Measurements from ENCODE around the gene PTPN13. TPM values are rescaled to one million over a fixed set of nuclear protein-coding genes. Genes with fewer than 3 reads are reported as not detected.

The PTPN13 gene
- total RNA-seq, 3 donors from 2014 or later (not counting 1 experiment from before 2014, with no cell fraction given), result 0.20 to 2.4 (median 0.40) TPM

GRCh38 chr4:86771141-86771540, 177.0 kb downstream of the PTPN13 start:
- H3K27me3 ChIP-seq (ENCODE audit: control insufficient read depth, insufficient read depth, low read length), result no peaks in the 10 kb centered on the region
- H3K27me3 Mint-ChIP-seq (ENCODE audit: low read depth in 2 of 2), result no peaks in the 10 kb centered on the region
- 68% methylated on average over 1 of the region's 1 CpG for WGBS (ENCODE audit: insufficient coverage)
- no peaks in the 10 kb centered on the region for H3K4me1 Mint-ChIP-seq
- no peak overlapping the region for H3K4me3 ChIP-seq (ENCODE audit: low read length)
- H3K4me1 ChIP-seq (ENCODE audit: control insufficient read depth, insufficient read depth, low read length), result no peaks in the 10 kb centered on the region
- no peak for ATAC-seq
- no peak overlapping the region for H3K4me3 Mint-ChIP-seq
- no peak for DNase-seq
- intact Hi-C loops (cut with micrococcal nuclease), result no loop called here
- H3K27ac Mint-ChIP-seq, result no peak overlapping the region
- H3K36me3 Mint-ChIP-seq, result no peaks in the 10 kb centered on the region
- no peaks in the 10 kb centered on the region for H3K9me3 ChIP-seq (ENCODE audit: control insufficient read depth, insufficient read depth, low read length)
- H3K36me3 ChIP-seq (ENCODE audit: control insufficient read depth, insufficient read depth, low read length), result no peaks in the 10 kb centered on the region
- no peak overlapping the region for H3K27ac ChIP-seq (ENCODE audit: low read length)
- peaks cover 0 to under 1% of the 10 kb centered on the region in 2 donors for H3K9me3 Mint-ChIP-seq
- no peak for TF ChIP-seq CTCF (IDR thresholded peaks at IDR 0.05)

- Mint-ChIP-seq H3K4me1 (no peaks in the 10 kb centered on the region), H3K27ac (no peak overlapping the region), H3K4me3 (no peak overlapping the region), H3K36me3 (no peaks in the 10 kb centered on the region), H3K27me3 (ENCODE audit: low read depth in 2 of 2) (no peaks in the 10 kb centered on the region), H3K9me3 (peaks cover 2 to 3% of the 10 kb centered on the region in 2 donors)
- Histone ChIP-seq H3K9me3 (ENCODE audit: control insufficient read depth, insufficient read depth, low read length) (no peaks in the 10 kb centered on the region), H3K4me1 (ENCODE audit: control insufficient read depth, insufficient read depth, low read length) (no peaks in the 10 kb centered on the region), H3K27me3 (ENCODE audit: control insufficient read depth, insufficient read depth, low read length) (no peaks in the 10 kb centered on the region), H3K4me3 (ENCODE audit: low read length) (no peak overlapping the region), H3K27ac (ENCODE audit: low read length) (no peak overlapping the region), H3K36me3 (ENCODE audit: control insufficient read depth, insufficient read depth, low read length) (no peaks in the 10 kb centered on the region)
- 94% methylated on average over 4 of the region's 4 CpGs for WGBS (ENCODE audit: insufficient coverage)
- intact Hi-C loops (cut with micrococcal nuclease), result no loop called here
- no peak for TF ChIP-seq CTCF (IDR thresholded peaks at IDR 0.05)
- ATAC-seq (no peak), DNase-seq (no peak)
Observed at GRCh38 chr4:86775061-86775460, 180.9 kb downstream of the PTPN13 start.

- peaks cover 2 to 3% of the 10 kb centered on the region in 2 donors for H3K9me3 Mint-ChIP-seq
- no peak overlapping the region for H3K27ac Mint-ChIP-seq
- intact Hi-C loops (cut with micrococcal nuclease), result no loop called here
- ATAC-seq, result no peak
- H3K36me3 Mint-ChIP-seq, result no peaks in the 10 kb centered on the region
- no peaks in the 10 kb centered on the region for H3K4me1 ChIP-seq (ENCODE audit: control insufficient read depth, insufficient read depth, low read length)
- H3K4me3 Mint-ChIP-seq, result no peak overlapping the region
- no peak for DNase-seq
- WGBS (ENCODE audit: insufficient coverage), result 85% methylated on average over 4 of the region's 4 CpGs
- H3K27me3 Mint-ChIP-seq (ENCODE audit: low read depth in 2 of 2), result no peaks in the 10 kb centered on the region
- no peak overlapping the region for H3K4me3 ChIP-seq (ENCODE audit: low read length)
- no peaks in the 10 kb centered on the region for H3K27me3 ChIP-seq (ENCODE audit: control insufficient read depth, insufficient read depth, low read length)
- TF ChIP-seq CTCF (IDR thresholded peaks at IDR 0.05), result no peak
- H3K36me3 ChIP-seq (ENCODE audit: control insufficient read depth, insufficient read depth, low read length), result no peaks in the 10 kb centered on the region
- H3K9me3 ChIP-seq (ENCODE audit: control insufficient read depth, insufficient read depth, low read length), result no peaks in the 10 kb centered on the region
- H3K27ac ChIP-seq (ENCODE audit: low read length), result no peak overlapping the region
- no peaks in the 10 kb centered on the region for H3K4me1 Mint-ChIP-seq
Observed at GRCh38 chr4:86778175-86778574, 184.1 kb downstream of the PTPN13 start.

- H3K4me3 ChIP-seq (ENCODE audit: low read length), result no peak overlapping the region
- Mint-ChIP-seq H3K27ac (no peak overlapping the region), H3K4me1 (no peaks in the 10 kb centered on the region), H3K36me3 (no peaks in the 10 kb centered on the region), H3K4me3 (no peak overlapping the region), H3K27me3 (ENCODE audit: low read depth in 2 of 2) (no peaks in the 10 kb centered on the region), H3K9me3 (peaks cover 6 to 7% of the 10 kb centered on the region in 2 donors)
- DNase-seq, result no peak
- intact Hi-C loops (cut with micrococcal nuclease), result no loop called here
- no peaks in the 10 kb centered on the region for H3K36me3 ChIP-seq (ENCODE audit: control insufficient read depth, insufficient read depth, low read length)
- no peak for ATAC-seq
- H3K9me3 ChIP-seq (ENCODE audit: control insufficient read depth, insufficient read depth, low read length), result no peaks in the 10 kb centered on the region
- H3K27me3 ChIP-seq (ENCODE audit: control insufficient read depth, insufficient read depth, low read length), result no peaks in the 10 kb centered on the region
- H3K27ac ChIP-seq (ENCODE audit: low read length), result no peak overlapping the region
- 91% methylated on average over 2 of the region's 2 CpGs for WGBS (ENCODE audit: insufficient coverage)
- H3K4me1 ChIP-seq (ENCODE audit: control insufficient read depth, insufficient read depth, low read length), result no peaks in the 10 kb centered on the region
- TF ChIP-seq CTCF (IDR thresholded peaks at IDR 0.05), result no peak
Observed at GRCh38 chr4:86788826-86789225, 194.7 kb downstream of the PTPN13 start.

Measured in natural killer cell (primary cell).